Osteocyte (in vitro differentiated cells): Measurements from ENCODE around the gene RMDN2. TPM values are rescaled to one million over a fixed set of nuclear protein-coding genes. Genes with fewer than 3 reads are reported as not detected.

Source experiments
- DNase-seq: peaks from one replicate; pipeline ENCODE4 v3.0.0; 2021; ENCODE audit warnings: mixed read lengths; ENCODE audit not compliant: unreplicated experiment; ENCODE audit errors: extremely low spot score
- H3K27ac Mint-ChIP-seq: one replicate; pipeline ENCODE4 v1.8.0; 2021; ENCODE audit warnings: mild to moderate bottlenecking, mixed read lengths; ENCODE audit not compliant: unreplicated experiment
- H3K27me3 Mint-ChIP-seq: one replicate; pipeline ENCODE4 v1.8.0; 2021; ENCODE audit warnings: mixed read lengths; ENCODE audit not compliant: unreplicated experiment
- H3K36me3 Mint-ChIP-seq: one replicate; pipeline ENCODE4 v1.8.0; 2021; ENCODE audit warnings: mixed read lengths; ENCODE audit not compliant: unreplicated experiment
- H3K4me1 Mint-ChIP-seq: one replicate; pipeline ENCODE4 v1.8.0; 2021; ENCODE audit warnings: mixed read lengths; ENCODE audit not compliant: unreplicated experiment
- H3K4me3 Mint-ChIP-seq: one replicate; pipeline ENCODE4 v1.8.0; 2021; ENCODE audit warnings: mild to moderate bottlenecking, moderate library complexity, mixed read lengths; ENCODE audit not compliant: unreplicated experiment
- H3K9me3 Mint-ChIP-seq: one replicate; pipeline ENCODE4 v1.8.0; 2021; ENCODE audit warnings: mixed read lengths; ENCODE audit not compliant: unreplicated experiment
- CTCF ChIP-seq: fragments of 200-600 bp; sonication (generic); IDR thresholded peaks from 2 replicates; pipeline ENCODE4 v1.5.0; 2021; ENCODE audit warnings: antibody characterized with exemption, mild to moderate bottlenecking, moderate library complexity
- total RNA-seq: library from RNA; stranded (reverse); gene quantifications from 2 replicates; pipeline ENCODE4 v1.2.1, GENCODE V29; 2021

The RMDN2 gene
- total RNA-seq, 1 donor from 2014 or later = 8.4 TPM

GRCh38 chr2:37878536-37878935, 46.6 kb upstream of the RMDN2 start:
- DNase-seq = no peak
- H3K27me3 Mint-ChIP-seq = peaks cover 19% of the 10 kb centered on the region
- H3K27ac Mint-ChIP-seq = no peak overlapping the region
- H3K4me3 Mint-ChIP-seq = no peak overlapping the region
- no peak for TF ChIP-seq CTCF
- H3K36me3 Mint-ChIP-seq = no peaks in the 10 kb centered on the region
- peaks cover 9% of the 10 kb centered on the region for H3K4me1 Mint-ChIP-seq
- no peaks in the 10 kb centered on the region for H3K9me3 Mint-ChIP-seq

GRCh38 chr2:37880551-37880950, 44.5 kb upstream of the RMDN2 start:
- DNase-seq = no peak
- Mint-ChIP-seq H3K9me3 (no peaks in the 10 kb centered on the region), H3K36me3 (no peaks in the 10 kb centered on the region), H3K4me3 (no peak overlapping the region), H3K27me3 (peaks cover 27% of the 10 kb centered on the region), H3K27ac (no peak overlapping the region), H3K4me1 (peaks cover 8% of the 10 kb centered on the region)
- no peak for TF ChIP-seq CTCF

- peaks cover 34% of the 10 kb centered on the region for H3K27me3 Mint-ChIP-seq
- H3K4me1 Mint-ChIP-seq = peaks cover 6% of the 10 kb centered on the region
- H3K36me3 Mint-ChIP-seq = no peaks in the 10 kb centered on the region
- H3K9me3 Mint-ChIP-seq = no peaks in the 10 kb centered on the region
- no peak overlapping the region for H3K27ac Mint-ChIP-seq
- no peak for DNase-seq
- TF ChIP-seq CTCF = no peak
- no peak overlapping the region for H3K4me3 Mint-ChIP-seq
These were observed 43.7 kb upstream of the RMDN2 start for GRCh38 chr2:37881397-37881796.

- Mint-ChIP-seq H3K9me3 (no peaks in the 10 kb centered on the region), H3K4me3 (no peak overlapping the region), H3K27me3 (peaks cover 34% of the 10 kb centered on the region), H3K36me3 (no peaks in the 10 kb centered on the region), H3K27ac (no peak overlapping the region), H3K4me1 (peaks cover 5% of the 10 kb centered on the region)
- DNase-seq = no peak
- TF ChIP-seq CTCF = no peak
These were observed 43.1 kb upstream of the RMDN2 start for GRCh38 chr2:37882036-37882435.

GRCh38 chr2:37883518-37883917, 41.6 kb upstream of the RMDN2 start:
- no peak overlapping the region for H3K4me3 Mint-ChIP-seq

More at GRCh38 chr2:37883518-37883917, 41.6 kb upstream of the RMDN2 start:
- H3K36me3 Mint-ChIP-seq = no peaks in the 10 kb centered on the region
- H3K4me1 Mint-ChIP-seq = no peaks in the 10 kb centered on the region
- peaks cover 37% of the 10 kb centered on the region for H3K27me3 Mint-ChIP-seq
- no peak overlapping the region for H3K27ac Mint-ChIP-seq
- no peak for TF ChIP-seq CTCF
- H3K9me3 Mint-ChIP-seq = no peaks in the 10 kb centered on the region
- no peak for DNase-seq
